Stimulated activated CD8-positive, alpha-beta memory T cell treated with anti-CD3 and anti-CD28 coated beads, Interleukin-2, amount 100 ng/mL, for 48 hours (primary cell): Measurements from ENCODE around the gene LRRC75B.
"Not testable (repeated sequence)": the region's sequence is repeated elsewhere in the genome, so short reads cannot be mapped to it uniquely, and the experiment has no call there.

Experiments used
- DNase-seq, 2 donors: peaks; one replicate each; pipeline ENCODE4 v3.0.0-alpha.2; 2020; ENCODE audit warnings: low read depth in 2 of 2

The LRRC75B gene

DNA sequence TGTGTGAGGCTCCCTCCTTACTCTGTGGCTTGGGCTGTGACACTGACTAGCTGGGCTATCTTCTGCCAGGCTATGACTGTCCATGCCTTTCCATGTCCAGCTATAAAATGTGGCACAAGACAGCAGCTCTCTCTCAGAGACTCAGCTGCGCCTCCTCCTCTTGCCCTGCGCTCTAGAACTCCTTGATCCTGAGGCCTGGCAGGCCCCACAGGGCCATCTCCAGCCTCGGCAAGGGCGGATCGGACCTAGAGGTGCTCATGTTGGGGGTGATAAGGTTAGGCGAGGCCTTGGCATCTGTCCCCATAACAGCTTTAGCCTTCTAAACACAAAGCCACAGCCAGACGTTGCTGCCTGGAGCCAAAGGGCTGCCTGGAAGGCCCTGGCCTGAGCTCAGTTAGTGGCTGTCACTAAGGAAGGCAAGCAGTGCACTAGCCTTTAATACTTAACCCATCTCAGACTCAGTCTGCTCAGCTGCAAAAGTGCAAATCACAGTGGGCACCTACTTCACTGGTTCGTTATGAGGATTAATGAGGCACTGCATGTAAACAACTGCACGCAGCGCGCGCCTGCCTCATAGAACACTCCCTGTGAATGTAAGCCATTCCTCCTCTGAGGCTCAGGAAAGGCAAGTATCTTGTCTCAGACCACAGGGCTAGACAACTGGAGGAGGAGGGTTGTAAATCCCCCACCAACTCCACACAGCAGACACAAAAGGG lies 39.1 kb downstream of the LRRC75B start:
- DNase-seq: no peak

GRCh38 chr22:24552503-24553286 lies 40.2 kb downstream of the LRRC75B start:
- DNase-seq: not testable (repeated sequence)

GRCh38 chr22:24550902-24551435 lies 41.9 kb downstream of the LRRC75B start:
- no peak for DNase-seq

DNA sequence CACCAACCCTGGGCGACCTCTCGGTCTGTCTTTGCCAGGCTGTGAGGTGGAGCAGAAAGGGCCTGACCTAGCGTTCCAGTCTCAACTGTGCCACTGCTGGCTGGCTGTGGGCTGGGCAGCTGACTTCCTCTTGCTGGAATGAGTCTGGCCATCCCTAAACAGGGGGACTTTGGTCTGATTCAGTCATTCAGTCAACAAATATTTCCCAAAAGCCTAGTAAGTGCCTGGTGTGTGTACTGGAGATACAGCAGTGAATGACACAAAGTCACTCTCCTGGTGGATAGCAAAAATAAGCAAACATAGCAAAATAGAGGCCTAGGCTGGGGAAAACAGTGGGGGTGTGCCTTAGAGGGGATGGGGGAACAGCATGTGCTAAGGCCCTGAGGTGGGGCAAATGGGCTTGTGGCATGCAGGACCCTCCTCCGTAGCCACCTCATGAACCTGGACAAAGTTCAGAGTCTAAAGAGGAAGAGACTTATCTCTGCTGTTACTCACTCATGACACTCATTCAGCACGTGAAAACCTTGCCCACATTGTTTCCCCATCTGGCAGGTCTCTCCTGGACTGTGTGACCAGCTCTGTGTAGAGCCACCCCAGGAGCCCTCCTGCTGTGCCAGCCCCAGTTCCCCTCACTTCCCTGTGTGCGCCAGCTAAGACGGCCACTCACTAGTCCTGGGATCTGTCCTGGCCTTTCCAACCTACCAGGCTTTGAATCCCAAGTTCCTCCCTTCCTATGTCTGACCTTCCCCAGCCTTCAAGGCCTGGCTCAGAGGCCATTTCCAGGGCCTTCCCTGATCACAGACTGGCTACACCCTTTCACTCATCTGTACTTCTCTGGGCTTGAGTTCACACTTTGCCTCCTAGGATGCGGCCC lies 42.6 kb downstream of the LRRC75B start:
- no peak for DNase-seq

- DNase-seq: no peak
Measured at GRCh38 chr22:24548812-24549211, 44.1 kb downstream of the LRRC75B start.

GRCh38 chr22:24543679-24544243 lies 49.1 kb downstream of the LRRC75B start:
- DNase-seq: no peak

DNA sequence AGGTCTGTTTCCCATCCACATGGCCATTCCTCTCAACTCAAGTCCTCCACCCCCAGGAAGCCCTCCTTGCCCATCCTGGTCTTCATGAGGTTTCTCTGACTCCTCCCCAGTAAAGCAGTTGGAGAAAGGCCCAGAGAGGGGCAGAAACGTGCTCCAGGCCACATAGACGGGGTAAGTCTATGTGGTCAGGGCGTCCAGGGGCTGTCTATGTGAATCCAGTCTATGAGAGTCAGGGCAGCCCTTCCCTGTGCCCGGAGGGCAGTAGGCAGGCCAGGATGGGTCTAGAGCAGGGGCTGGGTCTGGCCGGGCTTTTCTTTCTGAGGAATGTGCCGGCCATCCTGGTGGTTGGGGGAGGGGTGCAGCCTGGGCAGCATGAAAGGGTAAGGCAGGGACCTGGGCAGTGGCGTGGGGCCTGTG lies 49.7 kb downstream of the LRRC75B start:
- no peak for DNase-seq

- DNase-seq: no peak
Measured at GRCh38 chr22:24542641-24543040, 50.2 kb downstream of the LRRC75B start.

DNA sequence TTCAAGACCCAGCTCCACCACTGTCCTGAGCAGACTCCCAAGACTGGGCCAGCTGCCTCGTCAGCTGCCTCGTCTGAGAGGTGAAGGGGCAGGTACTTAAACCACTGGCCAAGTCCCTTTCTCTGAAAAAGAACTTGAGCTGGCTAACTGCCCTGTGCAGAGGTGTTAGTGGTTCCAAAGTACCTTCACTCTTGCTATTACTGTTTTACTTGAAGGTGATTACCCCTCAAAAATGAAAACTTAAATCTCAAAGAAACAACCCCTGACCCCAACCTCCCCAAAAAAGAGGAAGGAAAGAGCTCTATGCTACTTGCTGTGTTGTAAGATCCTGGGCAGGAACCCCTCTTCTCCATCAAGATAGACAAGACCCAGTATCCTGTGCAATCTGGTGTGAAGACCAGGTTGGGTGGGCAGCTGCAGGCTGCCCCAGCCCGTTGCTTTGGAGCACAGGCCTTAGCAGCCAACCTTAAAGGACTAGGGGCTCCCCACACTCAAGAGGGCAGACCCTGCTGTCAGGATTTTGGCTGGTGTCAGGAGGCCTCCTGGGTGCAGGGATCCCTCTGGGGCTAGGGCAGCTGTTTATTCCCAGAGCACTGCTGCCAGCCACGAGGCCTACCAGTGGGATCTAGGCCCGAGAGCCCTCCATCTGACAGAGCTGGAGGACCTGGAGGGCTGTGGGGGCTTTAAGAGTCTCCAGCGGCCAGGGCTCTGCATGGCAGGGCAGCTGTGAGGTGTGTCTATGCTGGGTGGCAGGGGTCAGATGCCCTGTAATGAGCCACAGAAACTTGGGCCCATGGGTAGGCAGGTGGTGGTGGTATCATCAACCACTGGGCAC lies 51.0 kb downstream of the LRRC75B start:
- DNase-seq: no peak

DNA sequence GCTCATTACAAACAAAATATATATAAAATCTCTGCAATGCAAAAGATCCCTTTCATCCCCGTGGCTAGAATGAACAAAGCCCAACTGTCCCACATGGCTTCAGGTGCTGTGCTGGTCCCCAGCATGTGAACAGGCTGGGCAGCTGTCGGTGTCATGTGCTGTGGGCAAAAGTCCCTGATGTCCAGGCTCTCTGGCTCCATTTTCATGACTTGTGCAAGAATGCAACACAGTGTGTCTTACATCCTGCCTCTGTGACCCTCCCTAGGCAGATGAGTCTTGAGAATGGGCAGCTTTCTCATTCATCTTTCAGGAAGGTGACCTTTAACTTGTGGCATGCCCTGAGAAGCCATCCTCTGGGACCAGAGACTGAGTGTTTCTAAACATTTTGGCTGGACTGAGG lies 52.4 kb downstream of the LRRC75B start:
- no peak for DNase-seq

GRCh38 chr22:24536089-24536488 lies 56.8 kb downstream of the LRRC75B start:
- no peak for DNase-seq
